Measurements from ENCODE around the gene OSTN. TPM values are rescaled to one million over a fixed set of nuclear protein-coding genes. Genes with fewer than 3 reads are reported as not detected.
A peak's percentile ranks its signal among the peaks of the same experiment; 100 is the strongest.

The OSTN gene
- total RNA-seq, 2 experiments from 2014 or later: not detected

DNA sequence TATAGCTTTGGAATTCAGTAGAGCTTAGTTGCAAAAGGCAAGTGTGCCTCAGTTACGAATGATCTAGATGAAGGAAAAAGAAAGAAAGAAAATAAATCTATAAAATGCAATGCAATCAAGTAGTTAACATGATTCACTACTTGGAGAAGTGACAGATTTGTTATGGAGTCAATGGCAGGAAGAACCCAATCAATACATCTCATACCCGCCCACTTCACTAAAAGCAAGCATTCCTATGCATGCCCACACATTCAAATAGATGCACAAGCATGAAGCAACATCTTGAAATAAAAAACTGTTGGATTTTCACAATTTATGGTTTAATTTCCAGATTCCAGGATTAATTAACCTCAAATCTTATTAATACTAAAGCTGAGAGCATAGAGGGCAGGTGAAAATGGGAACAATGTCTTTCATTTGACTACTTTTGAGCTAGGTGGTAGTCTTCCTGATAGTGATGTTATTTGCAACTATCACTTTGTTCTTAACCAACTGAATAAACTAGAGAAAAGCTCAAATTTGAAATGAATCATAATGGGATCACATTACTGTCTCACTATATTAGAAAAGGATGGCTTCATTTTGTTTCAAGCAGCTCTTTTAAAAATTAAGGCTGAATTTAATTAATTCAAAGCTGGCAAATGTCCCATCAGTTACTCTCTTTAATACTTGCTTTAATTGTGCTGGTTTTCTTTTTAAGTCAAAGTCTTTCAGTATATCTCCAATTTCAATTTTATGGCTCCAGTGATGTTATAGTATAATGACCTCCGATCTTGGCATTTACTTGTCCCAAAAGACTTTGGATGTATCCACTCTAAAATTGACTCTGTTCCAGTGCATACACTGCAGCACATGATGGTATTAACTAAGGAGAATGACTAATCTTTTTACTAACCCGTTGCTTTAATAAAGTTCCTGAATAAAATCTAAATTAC, 83.5 kb downstream of the OSTN start:
- POLR2A ChIA-PET: interaction anchor here (0.6 to 2.7 kb wide), 9 partner anchors 8 to 34 kb away, joined by 3 to 12 read pairs (median 5); no protein-coding TSS in a partner anchor
- no peaks in the 10 kb centered on the region for H4K20me1 ChIP-seq (ENCODE audit: insufficient read depth, low read length)
- H3K4me1 ChIP-seq (ENCODE audit: insufficient read depth, low read length, poor library complexity, severe bottlenecking): no peaks in the 10 kb centered on the region
- BruUV-seq (replicated peaks): no TSS peak
- TF ChIP-seq EZH2phosphoT487 (IDR thresholded peaks at IDR 0.05; ENCODE audit: borderline replicate concordance, low read depth, low read length): no peak
- no peaks in the 10 kb centered on the region for H3K36me3 ChIP-seq (ENCODE audit: insufficient read depth, low read length)
- no peak overlapping the region for H3K27ac ChIP-seq (ENCODE audit: low read depth, low read length, poor library complexity, severe bottlenecking)
- no peaks in the 10 kb centered on the region for H3K9me2 ChIP-seq (ENCODE audit: insufficient read depth, low read length)
- no peak overlapping the region for H3K4me3 ChIP-seq (ENCODE audit: low read depth, low read length, poor library complexity, severe bottlenecking)
- H3K4me2 ChIP-seq (ENCODE audit: low read length): no peak overlapping the region
- intact Hi-C loops (cut with micrococcal nuclease; ENCODE audit: unreplicated experiment): no loop called here
- DNase-seq (ENCODE audit: low spot score): no peak
- CTCF ChIA-PET (ENCODE audit: unreplicated experiment): no interaction called here
- peak overlapping the region; percentile 29; the same call in 1 of the 2 replicates for H2AFZ ChIP-seq (ENCODE audit: low read length)
- H3K79me2 ChIP-seq (ENCODE audit: insufficient read depth, low read depth, low read length): no peaks in the 10 kb centered on the region
- 0 out of 2 replicates have a peak, but pooled peaks cover 10% of the 10 kb centered on the region for H3K9me3 ChIP-seq (ENCODE audit: low read length)

- Histone ChIP-seq H3K27ac (ENCODE audit: low read depth, low read length, poor library complexity, severe bottlenecking) (no peak overlapping the region), H3K79me2 (ENCODE audit: insufficient read depth, low read depth, low read length) (no peaks in the 10 kb centered on the region), H3K9me2 (ENCODE audit: insufficient read depth, low read length) (no peaks in the 10 kb centered on the region), H3K4me3 (ENCODE audit: low read depth, low read length, poor library complexity, severe bottlenecking) (no peak overlapping the region), H3K9me3 (ENCODE audit: low read length) (0 out of 2 replicates have a peak, but pooled peaks cover 10% of the 10 kb centered on the region), H4K20me1 (ENCODE audit: insufficient read depth, low read length) (no peaks in the 10 kb centered on the region), H3K4me1 (ENCODE audit: insufficient read depth, low read length, poor library complexity, severe bottlenecking) (no peaks in the 10 kb centered on the region), H3K4me2 (ENCODE audit: low read length) (no peak overlapping the region), H2AFZ (ENCODE audit: low read length) (peak overlapping the region; percentile 29; the same call in 1 of the 2 replicates), H3K36me3 (ENCODE audit: insufficient read depth, low read length) (no peaks in the 10 kb centered on the region)
- ChIA-PET CTCF (ENCODE audit: unreplicated experiment) (no interaction called here), POLR2A (interaction anchor here (0.6 to 2.7 kb wide), 7 partner anchors 8 to 18 kb away, joined by 3 to 12 read pairs (median 4); no protein-coding TSS in a partner anchor)
- intact Hi-C loops (cut with micrococcal nuclease; ENCODE audit: unreplicated experiment): no loop called here
- BruUV-seq (replicated peaks): no TSS peak
- no peak for DNase-seq (ENCODE audit: low spot score)
- TF ChIP-seq CTCF (conservative IDR thresholded peaks at IDR 0.05; ENCODE audit: low read length): no peak
- no peak for TF ChIP-seq EZH2phosphoT487 (IDR thresholded peaks at IDR 0.05; ENCODE audit: borderline replicate concordance, low read depth, low read length)
Measured at GRCh38 chr3:191283400-191283799, 84.4 kb downstream of the OSTN start.

GRCh38 chr3:191290311-191291025, 91.4 kb downstream of the OSTN start:
- no peak for DNase-seq (ENCODE audit: low spot score)
- BruUV-seq (replicated peaks): no TSS peak
- Histone ChIP-seq H3K36me3 (ENCODE audit: insufficient read depth, low read length) (no peaks in the 10 kb centered on the region; the same call in 1 of the 2 replicates), H3K9me3 (ENCODE audit: low read length) (peaks cover 15% of the 10 kb centered on the region; the same call in 1 of the 2 replicates), H4K20me1 (ENCODE audit: insufficient read depth, low read length) (no peaks in the 10 kb centered on the region), H2AFZ (ENCODE audit: low read length) (peak overlapping the region; percentile 82), H3K4me1 (ENCODE audit: insufficient read depth, low read length, poor library complexity, severe bottlenecking) (peaks cover 46% of the 10 kb centered on the region), H3K79me2 (ENCODE audit: insufficient read depth, low read depth, low read length) (no peaks in the 10 kb centered on the region), H3K4me2 (ENCODE audit: low read length) (peak overlapping the region; percentile 49), H3K4me3 (ENCODE audit: low read depth, low read length, poor library complexity, severe bottlenecking) (peak overlapping the region; percentile 6), H3K27ac (ENCODE audit: low read depth, low read length, poor library complexity, severe bottlenecking) (peak overlapping the region; percentile 3), H3K9me2 (ENCODE audit: insufficient read depth, low read length) (no peaks in the 10 kb centered on the region)
- POLR2A ChIA-PET: interaction anchor here (0.6 to 2.4 kb wide), 10 partner anchors 9 to 192 kb away, joined by 3 to 7 read pairs (median 3); no protein-coding TSS in a partner anchor
- CTCF ChIA-PET (ENCODE audit: unreplicated experiment): no interaction called here
- intact Hi-C loops (cut with micrococcal nuclease; ENCODE audit: unreplicated experiment): no loop called here
- no peak for TF ChIP-seq EZH2phosphoT487 (IDR thresholded peaks at IDR 0.05; ENCODE audit: borderline replicate concordance, low read depth, low read length)
- TF ChIP-seq CTCF (conservative IDR thresholded peaks at IDR 0.05; ENCODE audit: low read length): no peak
